Left colon (tissue), 2 donors: ENCODE measurements around the gene SNRNP40. TPM values are rescaled to one million over a fixed set of nuclear protein-coding genes. Genes with fewer than 3 reads are reported as not detected.

Experiments
- total RNA-seq, 2 donors: library from RNA; stranded (reverse); fragmentation: NEBNext Ultra II Directional; extraction: Animal tissue kit (Norgen Biotek cat#: 25700); gene quantifications; one replicate each; pipeline ENCODE4 v1.2.1, GENCODE V29; 2021
- donor health status: DM: no; HTN: no; CAD: no.
- donor health status: DM: yes; HTN: yes; CAD: no.

Gene SNRNP40
- total RNA-seq, 2 donors from 2014 or later: 22.5 to 31.8 TPM

Other genes starting within 250 kb of the SNRNP40 start
- gene PUM1, start 231.1 kb downstream of the SNRNP40 start, total RNA-seq: 100 to 1,000 TPM; 111 to 118 TPM
- under 1 TPM; 0.09 to 0.20 TPM for gene NKAIN1, start 56.9 kb downstream of the SNRNP40 start, total RNA-seq
- 10 to 100 TPM; 14.4 to 19.4 TPM for gene ZCCHC17, start 244 bp upstream of the SNRNP40 start, total RNA-seq
- gene FABP3, start 76.3 kb upstream of the SNRNP40 start, total RNA-seq: 1 to 10 TPM; 1.9 to 4.8 TPM
- gene SERINC2, start 116.4 kb upstream of the SNRNP40 start, total RNA-seq: 100 to 1,000 TPM; 274 to 381 TPM